Panc1 (cell line): ENCODE results near the gene LEAP2. TPM values are rescaled to one million over a fixed set of nuclear protein-coding genes. Genes with fewer than 3 reads are reported as not detected.

ENCODE experiments used
- ATAC-seq: fragments of 200-7000 bp; cut with Tn5 transposase; 2 replicates; pipeline ENCODE4 v1.9.1; 2020; ENCODE audit warnings: mild to moderate bottlenecking, moderate library complexity
- BruUV-seq: library from RNA; stranded (reverse); fragments of 400-500 nt; replicated peaks from 2 replicates; lab custom pipeline; 2021; lab: Mats Ljungman, UMichigan
- CTCF ChIA-PET: fragments of 300-600 bp; sonication (Branson Sonifier 250); formaldehyde crosslinking; loops from one replicate; lab custom pipeline; 2022; ENCODE audit warnings: antibody characterized with exemption; lab: Charles Lee
- POLR2A ChIA-PET: fragments of 300-600 bp; sonication (Branson Sonifier 250); formaldehyde crosslinking; loops from one replicate; lab custom pipeline; 2022; ENCODE audit warnings: antibody characterized with exemption; lab: Charles Lee
- DNase-seq: peaks from one replicate; pipeline ENCODE4 v3.0.0-alpha.2; 2010; ENCODE audit warnings: low read depth, low spot score
- H3K27ac ChIP-seq: 2 replicates; pipeline ENCODE4 v1.5.1; 2011; ENCODE audit warnings: mild to moderate bottlenecking, low read length, inconsistent platforms
- H3K27me3 ChIP-seq: fragments of 200-500 bp; sonication (Bioruptor generic); 2 replicates; pipeline ENCODE4 v1.6.0; 2014; ENCODE audit warnings: low read length, inconsistent platforms; ENCODE audit not compliant: control insufficient read depth, insufficient read depth
- H3K36me3 ChIP-seq: fragments of 200-500 bp; sonication (Bioruptor generic); 2 replicates; pipeline ENCODE4 v1.5.1; 2014; ENCODE audit warnings: inconsistent platforms, mild to moderate bottlenecking, low read length, moderate library complexity; ENCODE audit not compliant: control insufficient read depth, insufficient read depth
- H3K4me1 ChIP-seq: 2 replicates; pipeline ENCODE4 v1.5.1; 2011; ENCODE audit warnings: inconsistent platforms, mild to moderate bottlenecking, low read length, moderate library complexity; ENCODE audit not compliant: control insufficient read depth, insufficient read depth
- H3K4me3 ChIP-seq, 2 experiments: 2 replicates each; pipeline ENCODE4 v1.5.1; 2011 to 2012; ENCODE audit warnings: low read depth in 2 of 2, low read length in 2 of 2, mild to moderate bottlenecking in 2 of 2, inconsistent platforms in 1 of 2, moderate library complexity in 1 of 2
- H3K9me3 ChIP-seq: fragments of 200-500 bp; sonication (Bioruptor generic); 2 replicates; pipeline ENCODE4 v1.5.1; 2014; ENCODE audit warnings: low read depth, mild to moderate bottlenecking, inconsistent platforms, low read length, moderate library complexity; ENCODE audit not compliant: control insufficient read depth, insufficient read depth
- POLR2AphosphoS5 ChIP-seq: IDR thresholded peaks from 2 replicates; pipeline ENCODE4 v1.6.1; 2012; ENCODE audit warnings: mild to moderate bottlenecking, low read depth, low read length, moderate library complexity
- SIN3A ChIP-seq: IDR thresholded peaks from 2 replicates; pipeline ENCODE4 v1.6.1; 2012; ENCODE audit warnings: low read depth, mild to moderate bottlenecking, low read length, moderate library complexity, borderline replicate concordance; ENCODE audit not compliant: insufficient read depth
- TCF7L2 ChIP-seq: IDR thresholded peaks from 2 replicates; pipeline ENCODE4 v1.6.1; 2011; ENCODE audit warnings: mild to moderate bottlenecking, low read depth, low read length, inconsistent platforms
- in situ Hi-C: cut with HindIII; loops from 2 replicates; pipeline ENCODE4 v1.10.0; 2016; ENCODE audit warnings: low sequenced_read_pairs, low pct_unique_long_range_greater_than_20kb
- intact Hi-C: fragments of 100-400 bp; cut with micrococcal nuclease; formaldehyde crosslinking; loops from one replicate; pipeline ENCODE4 v1.10.0; 2022; ENCODE audit not compliant: unreplicated experiment
- total RNA-seq: library from RNA; stranded (reverse); gene quantifications from one replicate; pipeline ENCODE4 v1.2.1, GENCODE V29; 2021; ENCODE audit not compliant: unreplicated experiment
- TF ChIP-seq, protein P1 (sequence below), 2 experiments: IDR thresholded peaks; 2 replicates each; pipeline ENCODE4 v1.6.1; 2011 to 2012; ENCODE audit warnings: low read depth in 2 of 2, control low read depth in 1 of 2, low read length in 1 of 2, mild to moderate bottlenecking in 1 of 2, moderate library complexity in 1 of 2; ENCODE audit not compliant: insufficient read depth in 1 of 2
- TF ChIP-seq, protein P2 (sequence below): fragments of 450-650 bp; IDR thresholded peaks from 2 replicates; pipeline ENCODE4 v1.5.1; 2017; ENCODE audit warnings: mild to moderate bottlenecking

LEAP2 gene
- total RNA-seq, 1 experiment from 2014 or later: 1.4 TPM

DNA sequence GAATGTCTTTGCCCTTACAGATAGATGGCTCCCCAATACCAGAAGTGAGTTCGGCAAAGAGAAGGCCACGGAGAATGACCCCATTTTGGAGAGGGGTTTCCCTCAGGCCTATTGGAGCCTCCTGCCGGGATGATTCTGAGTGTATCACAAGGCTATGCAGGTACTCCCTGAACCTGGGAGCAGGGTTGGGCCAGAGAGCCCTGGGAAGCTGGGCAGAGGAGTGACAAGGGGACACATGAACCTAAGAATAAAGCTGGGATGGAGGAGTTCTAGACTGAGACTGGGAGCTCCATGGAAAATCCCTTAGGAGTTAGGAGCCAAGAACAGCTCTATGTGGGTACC lies 433 bp downstream of the LEAP2 start:
- ChIA-PET POLR2A (interaction anchor here (0.6 kb wide), 1 partner anchor 107 kb away, joined by 4 read pairs; no protein-coding TSS in a partner anchor), CTCF (no interaction called here)
- in situ Hi-C loops (no loop called here), intact Hi-C loops (no loop called here)
- no peaks in the 10 kb centered on the region for H3K4me1 ChIP-seq
- H3K36me3 ChIP-seq: peaks cover 5% of the 10 kb centered on the region
- no peaks in the 10 kb centered on the region for H3K9me3 ChIP-seq
- no TSS peak for BruUV-seq
- DNase-seq (no peak), ATAC-seq (no peak)
- H3K27me3 ChIP-seq: no peaks in the 10 kb centered on the region
- no peak overlapping the region for H3K27ac ChIP-seq
- H3K4me3 ChIP-seq: no peak overlapping the region
- TF ChIP-seq, protein P1, sequence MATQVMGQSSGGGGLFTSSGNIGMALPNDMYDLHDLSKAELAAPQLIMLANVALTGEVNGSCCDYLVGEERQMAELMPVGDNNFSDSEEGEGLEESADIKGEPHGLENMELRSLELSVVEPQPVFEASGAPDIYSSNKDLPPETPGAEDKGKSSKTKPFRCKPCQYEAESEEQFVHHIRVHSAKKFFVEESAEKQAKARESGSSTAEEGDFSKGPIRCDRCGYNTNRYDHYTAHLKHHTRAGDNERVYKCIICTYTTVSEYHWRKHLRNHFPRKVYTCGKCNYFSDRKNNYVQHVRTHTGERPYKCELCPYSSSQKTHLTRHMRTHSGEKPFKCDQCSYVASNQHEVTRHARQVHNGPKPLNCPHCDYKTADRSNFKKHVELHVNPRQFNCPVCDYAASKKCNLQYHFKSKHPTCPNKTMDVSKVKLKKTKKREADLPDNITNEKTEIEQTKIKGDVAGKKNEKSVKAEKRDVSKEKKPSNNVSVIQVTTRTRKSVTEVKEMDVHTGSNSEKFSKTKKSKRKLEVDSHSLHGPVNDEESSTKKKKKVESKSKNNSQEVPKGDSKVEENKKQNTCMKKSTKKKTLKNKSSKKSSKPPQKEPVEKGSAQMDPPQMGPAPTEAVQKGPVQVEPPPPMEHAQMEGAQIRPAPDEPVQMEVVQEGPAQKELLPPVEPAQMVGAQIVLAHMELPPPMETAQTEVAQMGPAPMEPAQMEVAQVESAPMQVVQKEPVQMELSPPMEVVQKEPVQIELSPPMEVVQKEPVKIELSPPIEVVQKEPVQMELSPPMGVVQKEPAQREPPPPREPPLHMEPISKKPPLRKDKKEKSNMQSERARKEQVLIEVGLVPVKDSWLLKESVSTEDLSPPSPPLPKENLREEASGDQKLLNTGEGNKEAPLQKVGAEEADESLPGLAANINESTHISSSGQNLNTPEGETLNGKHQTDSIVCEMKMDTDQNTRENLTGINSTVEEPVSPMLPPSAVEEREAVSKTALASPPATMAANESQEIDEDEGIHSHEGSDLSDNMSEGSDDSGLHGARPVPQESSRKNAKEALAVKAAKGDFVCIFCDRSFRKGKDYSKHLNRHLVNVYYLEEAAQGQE (IDR thresholded peaks at IDR 0.05; ENCODE audit: insufficient read depth in 1 of 2, low read depth in 2 of 2, low read length in 1 of 2): no peak
- TF ChIP-seq POLR2AphosphoS5: no peak
- no peak for TF ChIP-seq TCF7L2
- TF ChIP-seq, protein P2, sequence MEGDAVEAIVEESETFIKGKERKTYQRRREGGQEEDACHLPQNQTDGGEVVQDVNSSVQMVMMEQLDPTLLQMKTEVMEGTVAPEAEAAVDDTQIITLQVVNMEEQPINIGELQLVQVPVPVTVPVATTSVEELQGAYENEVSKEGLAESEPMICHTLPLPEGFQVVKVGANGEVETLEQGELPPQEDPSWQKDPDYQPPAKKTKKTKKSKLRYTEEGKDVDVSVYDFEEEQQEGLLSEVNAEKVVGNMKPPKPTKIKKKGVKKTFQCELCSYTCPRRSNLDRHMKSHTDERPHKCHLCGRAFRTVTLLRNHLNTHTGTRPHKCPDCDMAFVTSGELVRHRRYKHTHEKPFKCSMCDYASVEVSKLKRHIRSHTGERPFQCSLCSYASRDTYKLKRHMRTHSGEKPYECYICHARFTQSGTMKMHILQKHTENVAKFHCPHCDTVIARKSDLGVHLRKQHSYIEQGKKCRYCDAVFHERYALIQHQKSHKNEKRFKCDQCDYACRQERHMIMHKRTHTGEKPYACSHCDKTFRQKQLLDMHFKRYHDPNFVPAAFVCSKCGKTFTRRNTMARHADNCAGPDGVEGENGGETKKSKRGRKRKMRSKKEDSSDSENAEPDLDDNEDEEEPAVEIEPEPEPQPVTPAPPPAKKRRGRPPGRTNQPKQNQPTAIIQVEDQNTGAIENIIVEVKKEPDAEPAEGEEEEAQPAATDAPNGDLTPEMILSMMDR: no peak
- no peak for TF ChIP-seq SIN3A

DNA sequence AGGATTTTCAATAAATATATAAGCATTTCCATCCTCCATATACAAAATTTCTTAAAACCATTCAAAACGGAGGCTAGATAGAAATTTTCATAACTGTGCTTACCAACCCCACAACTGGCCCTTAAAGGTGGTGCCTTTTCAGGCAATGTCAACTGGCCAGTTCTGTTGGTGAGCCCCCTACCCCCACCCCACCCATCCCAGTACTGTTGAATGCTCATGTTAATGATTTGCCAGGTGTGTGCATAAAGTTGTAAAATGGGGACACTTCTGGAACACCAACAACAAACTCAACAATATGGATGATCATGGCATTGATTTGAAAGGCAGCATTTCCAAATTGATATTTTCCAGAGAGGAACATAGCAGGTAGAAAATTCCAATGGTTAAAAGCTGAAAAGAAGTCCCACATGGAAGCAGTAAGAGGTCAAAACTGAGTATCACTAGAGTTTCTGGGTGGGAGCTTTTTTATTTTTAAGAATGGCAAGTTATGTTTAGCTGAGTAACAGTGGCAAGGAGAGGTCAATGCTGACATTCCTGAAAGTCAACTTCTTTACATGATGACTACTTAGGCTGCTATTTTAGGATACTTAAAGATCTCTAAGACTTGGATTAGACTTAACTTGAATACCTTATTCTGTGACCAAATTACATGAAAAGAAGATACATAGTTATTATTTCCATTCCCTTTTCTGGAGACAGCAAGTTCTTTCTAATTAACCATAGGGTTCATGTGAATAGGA lies 2.7 kb downstream of the LEAP2 start:
- ChIA-PET CTCF (no interaction called here), POLR2A (interaction anchor here (0.6 kb wide), 1 partner anchor 15 kb away, joined by 5 read pairs; no protein-coding TSS in a partner anchor)
- Histone ChIP-seq H3K9me3 (no peaks in the 10 kb centered on the region), H3K4me3 (no peak overlapping the region), H3K4me1 (no peaks in the 10 kb centered on the region), H3K27me3 (no peaks in the 10 kb centered on the region), H3K36me3 (peaks cover 22% of the 10 kb centered on the region), H3K27ac (no peak overlapping the region)
- no peak for TF ChIP-seq TCF7L2
- TF ChIP-seq, protein P1 (IDR thresholded peaks at IDR 0.05; ENCODE audit: insufficient read depth in 1 of 2, low read depth in 2 of 2, low read length in 1 of 2): no peak
- DNase-seq: no peak
- in situ Hi-C loops: no loop called here
- intact Hi-C loops: no loop called here
- ATAC-seq: no peak
- TSS peak; percentile 51 for BruUV-seq
